Right lobe of liver (tissue), 4 donors: ENCODE data around the gene SLC9A3.

Experiments used
- CTCF ChIP-seq, 4 donors: fragments of 200-600 bp in 3 of 4; fragments of 450-650 bp in 1 of 4; IDR thresholded peaks; one replicate each; pipeline versions ENCODE4 v1.5.1 to v1.8.0; 2016 to 2022; ENCODE audit warnings: antibody characterized with exemption in 4 of 4, mild to moderate bottlenecking in 2 of 4
- POLR2A ChIP-seq: fragments of 450-650 bp; IDR thresholded peaks from one replicate; pipeline ENCODE4 v1.6.1; 2017; ENCODE audit warnings: antibody characterized with exemption, mild to moderate bottlenecking
- donor health status: DM: no; HTN: no; CAD: no.
- donor health status: DM: no; HTN: no; CAD: no.
- donor health status: DM: no; HTN: yes; CAD: no.

- TF ChIP-seq CTCF (IDR thresholded peaks at IDR 0.05) (no peak), POLR2A (no peak)
Measured at GRCh38 chr5:454936-455335, 69.3 kb downstream of the SLC9A3 start.
